HG02623 (cell line): Measurements from ENCODE around the gene AKR1D1.

Experiments used
- ATAC-seq: cut with Tn5 transposase; IDR thresholded peaks from one replicate; pipeline ENCODE4 v1.9.1; 2021; ENCODE audit warnings: moderate library complexity; ENCODE audit not compliant: unreplicated experiment

Gene AKR1D1

GRCh38 chr7:138162236-138162635, 86.0 kb downstream of the AKR1D1 start:
- no peak for ATAC-seq

GRCh38 chr7:138163800-138164199, 87.5 kb downstream of the AKR1D1 start:
- no peak for ATAC-seq

DNA sequence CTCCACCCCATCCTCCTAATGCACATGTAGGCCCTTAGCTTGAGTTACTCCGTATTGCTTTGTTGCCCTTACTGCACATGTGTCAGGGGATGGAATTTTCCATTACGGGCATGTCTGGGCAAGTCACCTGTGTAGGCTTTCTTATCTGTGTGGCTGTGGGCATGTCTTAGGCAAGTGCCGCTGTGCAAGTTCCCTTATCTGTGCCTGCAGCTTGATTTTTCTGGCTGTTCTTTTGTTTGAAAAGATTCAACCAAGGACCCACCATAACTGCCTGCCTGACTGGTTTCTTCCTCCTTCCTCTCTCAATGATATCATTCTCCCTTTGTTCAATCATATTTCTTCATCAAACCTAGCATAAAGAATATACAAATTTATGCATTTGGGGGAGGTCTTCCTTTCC, 88.5 kb downstream of the AKR1D1 start:
- no peak for ATAC-seq

GRCh38 chr7:138166681-138167080, 90.4 kb downstream of the AKR1D1 start:
- no peak for ATAC-seq

DNA sequence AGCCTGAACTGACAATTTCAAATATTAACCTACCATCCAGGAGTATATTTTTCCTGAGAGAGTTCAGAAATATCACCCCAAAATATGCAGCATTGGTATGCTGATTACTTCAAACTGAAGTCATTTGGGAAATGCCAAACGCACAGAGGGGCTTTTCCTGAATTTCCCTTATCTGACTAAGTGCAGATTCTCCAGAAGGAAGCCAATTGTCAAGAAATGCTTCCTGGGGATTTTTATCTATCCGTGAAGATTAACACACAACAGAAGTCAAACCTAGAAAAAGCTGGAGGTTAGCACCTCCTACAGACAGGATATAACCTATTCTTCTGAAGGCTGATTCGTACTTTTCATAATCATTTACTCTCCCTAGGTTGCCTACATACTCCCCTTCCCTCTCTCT, 91.0 kb downstream of the AKR1D1 start:
- no peak for ATAC-seq

DNA sequence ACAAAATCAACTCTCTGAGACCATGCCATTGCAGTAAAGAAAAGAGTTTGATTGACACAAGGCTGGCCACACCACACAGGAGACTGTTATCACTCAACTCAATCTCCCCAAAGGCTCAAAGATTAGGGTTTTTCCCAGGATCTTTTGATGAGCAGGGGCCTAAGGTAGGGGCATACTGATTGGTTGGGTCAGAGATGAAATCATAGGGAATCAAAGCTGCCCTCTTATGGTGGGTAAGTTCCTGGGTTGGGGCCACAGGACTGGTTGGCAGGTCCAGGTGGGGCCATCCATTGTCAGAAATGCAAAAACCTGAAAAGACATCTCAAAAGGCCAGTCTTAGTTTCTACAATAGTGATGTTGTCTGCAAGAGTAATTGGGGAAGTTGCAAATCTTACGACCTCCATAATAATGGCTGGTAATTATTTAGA, 91.6 kb downstream of the AKR1D1 start:
- no peak for ATAC-seq
